NCI-H146 treated with DMSO at 0.1 percent for 48 hours (cell line): Measurements from ENCODE around the gene IQSEC3.
"Not testable (repeated sequence)": the region's sequence is repeated elsewhere in the genome, so short reads cannot be mapped to it uniquely, and the experiment has no call there.

ENCODE experiments used
- DNase-seq: peaks from one replicate; lab custom pipeline; 2025; ENCODE audit not compliant: unreplicated experiment; lab: John Stamatoyannopoulos, UW

IQSEC3 gene

GRCh38 chr12:177336-177979 lies 110.9 kb downstream of the IQSEC3 start:
- DNase-seq: no peak

GRCh38 chr12:177980-178828 lies 111.6 kb downstream of the IQSEC3 start:
- no peak for DNase-seq

- DNase-seq: no peak
Observed at GRCh38 chr12:178829-179109, 112.2 kb downstream of the IQSEC3 start.

- DNase-seq: peak; percentile 66
Observed at GRCh38 chr12:179131-179884, 112.7 kb downstream of the IQSEC3 start.

- no peak for DNase-seq
Observed at GRCh38 chr12:179885-180284, 113.3 kb downstream of the IQSEC3 start.

- DNase-seq: no peak
Observed at GRCh38 chr12:180445-180844, 113.9 kb downstream of the IQSEC3 start.

- DNase-seq: no peak
Observed at GRCh38 chr12:181921-182320, 115.4 kb downstream of the IQSEC3 start.

GRCh38 chr12:182381-182892 lies 115.9 kb downstream of the IQSEC3 start:
- no peak for DNase-seq

- DNase-seq: no peak
Observed at GRCh38 chr12:184811-185575, 118.4 kb downstream of the IQSEC3 start.

- DNase-seq: no peak
Observed at GRCh38 chr12:185576-185955, 119.0 kb downstream of the IQSEC3 start.

- DNase-seq: no peak
Observed at GRCh38 chr12:186006-186625, 119.5 kb downstream of the IQSEC3 start.

- DNase-seq: not testable (repeated sequence)
Observed at GRCh38 chr12:187986-188909, 121.7 kb downstream of the IQSEC3 start.

GRCh38 chr12:188910-189621 lies 122.5 kb downstream of the IQSEC3 start:
- peak; percentile 69 for DNase-seq

GRCh38 chr12:189622-189962 lies 123.0 kb downstream of the IQSEC3 start:
- DNase-seq: no peak

- no peak for DNase-seq
Observed at GRCh38 chr12:190881-191280, 124.3 kb downstream of the IQSEC3 start.

- no peak for DNase-seq
Observed at GRCh38 chr12:191541-191940, 125.0 kb downstream of the IQSEC3 start.

GRCh38 chr12:193261-193660 lies 126.7 kb downstream of the IQSEC3 start:
- no peak for DNase-seq

- no peak for DNase-seq
Observed at GRCh38 chr12:194276-194675, 127.7 kb downstream of the IQSEC3 start.

- DNase-seq: no peak
Observed at GRCh38 chr12:195156-195555, 128.6 kb downstream of the IQSEC3 start.
